Sigmoid colon (tissue), 7 donors: Measurements from ENCODE around the gene TNFRSF12A. TPM values are rescaled to one million over a fixed set of nuclear protein-coding genes. Genes with fewer than 3 reads are reported as not detected.

ENCODE experiments used
- DNase-seq: peaks from one replicate; pipeline ENCODE4 v3.0.0-alpha.2; 2019
- H3K27ac ChIP-seq, 4 donors: fragments of 200-600 bp; sonication (generic); one replicate each; pipeline ENCODE4 v1.5.1; 2016 to 2019; ENCODE audit warnings: mild to moderate bottlenecking in 1 of 4
- H3K27me3 ChIP-seq, 3 donors: fragments of 200-600 bp; sonication (generic); one replicate each; pipeline ENCODE4 v1.5.1; 2019; ENCODE audit warnings: mild to moderate bottlenecking in 1 of 3
- H3K36me3 ChIP-seq, 4 donors: fragments of 200-600 bp; sonication (generic); one replicate each; pipeline ENCODE4 v1.5.1; 2016 to 2019
- H3K4me1 ChIP-seq, 4 donors: fragments of 200-600 bp; sonication (generic); one replicate each; pipeline ENCODE4 v1.5.1; 2017 to 2019
- H3K4me3 ChIP-seq, 4 donors: fragments of 200-600 bp; sonication (generic); one replicate each; pipeline ENCODE4 v1.5.1; 2017 to 2019; ENCODE audit warnings: mild to moderate bottlenecking in 2 of 4, moderate library complexity in 1 of 4
- H3K9me3 ChIP-seq, 4 donors: fragments of 200-600 bp in 3 of 4; sonication (generic) in 3 of 4; one replicate each; pipeline versions ENCODE4 v1.5.1 to v1.6.1; 2013 to 2019
- CTCF ChIP-seq, 4 experiments: fragments of 450-650 bp in 3 of 4; fragments of 200-600 bp in 1 of 4; IDR thresholded peaks; one replicate each; pipeline ENCODE4 v1.5.1; 2016 to 2019; ENCODE audit warnings: antibody characterized with exemption in 4 of 4, mild to moderate bottlenecking in 3 of 4, moderate library complexity in 2 of 4
- EP300 ChIP-seq, 4 donors: sonication (generic); formaldehyde crosslinking; IDR thresholded peaks; one replicate each; pipeline ENCODE4 v1.6.1; 2017; ENCODE audit warnings: antibody characterized with exemption in 4 of 4
- POLR2A ChIP-seq, 2 donors: fragments of 450-650 bp; IDR thresholded peaks; one replicate each; pipeline ENCODE4 v1.6.1; 2016; ENCODE audit warnings: antibody characterized with exemption in 2 of 2, mild to moderate bottlenecking in 2 of 2, moderate library complexity in 2 of 2
- POLR2AphosphoS5 ChIP-seq, 4 donors: sonication (generic); formaldehyde crosslinking; IDR thresholded peaks; one replicate each; pipeline ENCODE4 v1.6.1; 2017; ENCODE audit warnings: antibody characterized with exemption in 4 of 4
- WGBS, 2 donors: extraction: QIAGEN DNeasy Blood & Tissue Kit; methylation state at CpG; one replicate each; pipeline ENCODE4 v1.1.7; 2013; 5-methylcytosine and 5-hydroxymethylcytosine counted together
- intact Hi-C: fragments of 100-400 bp; cut with DNase I; formaldehyde crosslinking; loops from one replicate; pipeline ENCODE4 v1.15.1; 2023
- polyA plus RNA-seq, 3 donors: library from polyadenylated mRNA; stranded (reverse); fragments of 200-250 nt; gene quantifications; one replicate each; pipeline ENCODE4 v1.2.3, GENCODE V29; 2013
- total RNA-seq, 4 donors: library from RNA; depleted of rRNA; stranded (reverse); fragments of >200 nt; gene quantifications; one replicate each; pipeline ENCODE4 v1.1.0, GENCODE V29; 2016
- donor health status: healthy with polysubstance abuse.
- donor health status: Bipolar disorder and iron deficiency.
- donor health status: healthy.

Gene TNFRSF12A
- total and polyA plus RNA-seq, 7 donors = 6.1 to 78.2 (median 10.3) TPM

GRCh38 chr16:2976673-2977072, 43.5 kb upstream of the TNFRSF12A start:
- Histone ChIP-seq H3K27ac (no peak overlapping the region), H3K4me1 (peaks cover 0 to 18% (median 15%) of the 10 kb centered on the region in 4 donors), H3K9me3 (no peaks in the 10 kb centered on the region), H3K27me3 (peaks cover 7 to 28% (median 9%) of the 10 kb centered on the region in 3 donors), H3K4me3 (no peak overlapping the region), H3K36me3 (no peaks in the 10 kb centered on the region)
- intact Hi-C loops = no loop called here
- no peak for DNase-seq
- TF ChIP-seq CTCF (IDR thresholded peaks at IDR 0.05) = no peak
- TF ChIP-seq EP300 (IDR thresholded peaks at IDR 0.05) = no peak
- TF ChIP-seq POLR2AphosphoS5 (IDR thresholded peaks at IDR 0.05) = no peak
- WGBS, 2 donors = 71 to 89% methylated on average over 15 of the region's 15 CpGs

- H3K27me3 ChIP-seq = peaks cover 7 to 28% (median 9%) of the 10 kb centered on the region in 3 donors
- no peak for DNase-seq
- H3K27ac ChIP-seq = no peak overlapping the region
- intact Hi-C loops = no loop called here
- TF ChIP-seq POLR2AphosphoS5 (IDR thresholded peaks at IDR 0.05) (no peak), POLR2A (IDR thresholded peaks at IDR 0.05) (no peak), CTCF (IDR thresholded peaks at IDR 0.05) (no peak), EP300 (IDR thresholded peaks at IDR 0.05) (no peak)
- H3K4me3 ChIP-seq = no peak overlapping the region
- H3K4me1 ChIP-seq = peaks cover 0 to 18% (median 15%) of the 10 kb centered on the region in 4 donors
- WGBS, 2 donors = 19 to 72% methylated on average over 6 of the region's 6 CpGs
- no peaks in the 10 kb centered on the region for H3K36me3 ChIP-seq
- H3K9me3 ChIP-seq = no peaks in the 10 kb centered on the region
These were observed 42.7 kb upstream of the TNFRSF12A start for GRCh38 chr16:2977440-2977839.

- TF ChIP-seq POLR2AphosphoS5 (IDR thresholded peaks at IDR 0.05) (no peak), POLR2A (IDR thresholded peaks at IDR 0.05) (no peak), CTCF (IDR thresholded peaks at IDR 0.05) (no peak), EP300 (IDR thresholded peaks at IDR 0.05) (no peak)
- H3K27ac ChIP-seq = no peak overlapping the region
- H3K36me3 ChIP-seq = no peaks in the 10 kb centered on the region
- intact Hi-C loops = loop anchor here (5.0 kb wide), 1 partner anchor 52 kb away; no protein-coding TSS in a partner anchor
- WGBS, 2 donors = 2 to 8% methylated on average over 43 of the region's 43 CpGs
- H3K4me3 ChIP-seq = peak overlapping the region; percentile 65 to 90 (median 72)
- DNase-seq = no peak
- H3K9me3 ChIP-seq = no peaks in the 10 kb centered on the region
- H3K27me3 ChIP-seq = peaks cover 7 to 28% (median 9%) of the 10 kb centered on the region in 3 donors
- H3K4me1 ChIP-seq = peaks cover 0 to 27% (median 23%) of the 10 kb centered on the region in 4 donors
These were observed 40.4 kb upstream of the TNFRSF12A start for GRCh38 chr16:2979669-2980226.

GRCh38 chr16:2980227-2981176, 39.7 kb upstream of the TNFRSF12A start, which contains the start of gene PKMYT1:
PKMYT1 (minus strand) TSS chr16:2980446; CDS start chr16:2979657, 789 bp downstream.
- TF ChIP-seq CTCF (IDR thresholded peaks at IDR 0.05) (no peak), POLR2AphosphoS5 (IDR thresholded peaks at IDR 0.05) (peak; percentile 93 to 99 (median 98)), POLR2A (IDR thresholded peaks at IDR 0.05) (peak; percentile 93 to 95), EP300 (IDR thresholded peaks at IDR 0.05) (no peak)
- H3K27me3 ChIP-seq = peaks cover 7 to 28% (median 9%) of the 10 kb centered on the region in 3 donors
- H3K36me3 ChIP-seq = no peaks in the 10 kb centered on the region
- intact Hi-C loops = loop anchor here (5.0 kb wide), 1 partner anchor 53 kb away; no protein-coding TSS in a partner anchor
- WGBS, 2 donors = 6% methylated on average over 91 of the region's 91 CpGs
- H3K27ac ChIP-seq = peak within 1 kb of the TSS; percentile 82 to 93 (median 87)
- peak; percentile 94 for DNase-seq
- peaks cover 0 to 29% (median 24%) of the 10 kb centered on the region in 4 donors for H3K4me1 ChIP-seq
- peak within 1 kb of the TSS; percentile 65 to 90 (median 72) for H3K4me3 ChIP-seq
- no peaks in the 10 kb centered on the region for H3K9me3 ChIP-seq
